MM.1S (cell line): ENCODE data around the gene PRSS33.

Experiments used
- DNase-seq: peaks from one replicate; pipeline ENCODE4 v3.0.0-alpha.2; 2015
- H2AFZ ChIP-seq: fragments of 300-600 bp; sonication (generic); 2 replicates; pipeline ENCODE4 v1.6.0; 2016; ENCODE audit warnings: antibody characterized with exemption, low read length
- H3F3A ChIP-seq: fragments of 300-600 bp; sonication (generic); 2 replicates; pipeline ENCODE4 v1.6.1; 2016; ENCODE audit warnings: mild to moderate bottlenecking, antibody characterized with exemption, low read length, moderate library complexity, mixed read lengths; ENCODE audit not compliant: insufficient read depth
- H3K27ac ChIP-seq: fragments of 300-600 bp; sonication (generic); 2 replicates; pipeline ENCODE4 v1.5.1; 2016; ENCODE audit warnings: mild to moderate bottlenecking, low read length
- H3K27me3 ChIP-seq: fragments of 300-600 bp; sonication (generic); replicated peaks from 2 replicates; pipeline ENCODE4 v1.6.0; 2016; ENCODE audit warnings: low read length; ENCODE audit not compliant: insufficient read depth
- H3K36me3 ChIP-seq: fragments of 300-600 bp; sonication (generic); replicated peaks from 2 replicates; pipeline ENCODE4 v1.6.1; 2016; ENCODE audit warnings: mild to moderate bottlenecking, low read length, mixed read lengths; ENCODE audit not compliant: insufficient read depth
- H3K4me1 ChIP-seq: fragments of 300-600 bp; sonication (generic); 2 replicates; pipeline ENCODE4 v1.6.1; 2016; ENCODE audit warnings: low read length, mixed read lengths
- H3K4me2 ChIP-seq: fragments of 300-600 bp; sonication (generic); 2 replicates; pipeline ENCODE4 v1.6.0; 2016; ENCODE audit warnings: low read depth, low read length
- H3K4me3 ChIP-seq: fragments of 300-600 bp; sonication (generic); 2 replicates; pipeline ENCODE4 v1.5.1; 2016; ENCODE audit warnings: low read length, mixed read lengths
- H3K79me2 ChIP-seq: fragments of 300-600 bp; sonication (generic); 2 replicates; pipeline ENCODE4 v1.6.1; 2016; ENCODE audit warnings: mixed run types, low read length, mixed read lengths
- H3K9ac ChIP-seq: fragments of 300-600 bp; sonication (generic); 2 replicates; pipeline ENCODE4 v1.6.1; 2016; ENCODE audit warnings: low read length, mixed read lengths
- H3K9me2 ChIP-seq: fragments of 300-600 bp; sonication (generic); replicated peaks from 2 replicates; pipeline ENCODE4 v1.6.1; 2016; ENCODE audit warnings: mild to moderate bottlenecking, low read length, mixed read lengths; ENCODE audit not compliant: insufficient read depth
- H3K9me3 ChIP-seq: fragments of 300-600 bp; sonication (generic); replicated peaks from 2 replicates; pipeline ENCODE4 v1.6.1; 2016; ENCODE audit warnings: mild to moderate bottlenecking, low read length, mixed read lengths; ENCODE audit not compliant: insufficient read depth
- H4K20me1 ChIP-seq: fragments of 300-600 bp; sonication (generic); 2 replicates; pipeline ENCODE4 v1.6.1; 2016; ENCODE audit warnings: mild to moderate bottlenecking, low read length, moderate library complexity, mixed read lengths; ENCODE audit not compliant: insufficient read depth
- CTCF ChIP-seq: fragments of 300-600 bp; sonication (generic); IDR thresholded peaks from 2 replicates; pipeline ENCODE4 v1.5.1; 2016; ENCODE audit warnings: antibody characterized with exemption, low read length, mixed read lengths
- EZH2 ChIP-seq: fragments of 300-600 bp; sonication (generic); optimal IDR thresholded peaks from 2 replicates; pipeline ENCODE3; 2017; ENCODE audit warnings: low read depth, mild to moderate bottlenecking, antibody characterized with exemption, low read length, mixed read lengths
- EZH2phosphoT487 ChIP-seq: fragments of 300-600 bp; sonication (generic); IDR thresholded peaks from 2 replicates; pipeline ENCODE4 v1.6.1; 2018; ENCODE audit warnings: antibody characterized with exemption, low read length

Gene PRSS33

GRCh38 chr16:2763173-2763572, 24.2 kb downstream of the PRSS33 start:
- Histone ChIP-seq H3F3A (peaks cover 3% of the 10 kb centered on the region), H3K36me3 (peaks cover 88% of the 10 kb centered on the region), H3K79me2 (peaks cover 100% of the 10 kb centered on the region)

GRCh38 chr16:2762711-2763110, 24.6 kb downstream of the PRSS33 start:
- Histone ChIP-seq H3F3A (peaks cover 2% of the 10 kb centered on the region), H3K4me3 (no peak overlapping the region), H3K4me1 (no peaks in the 10 kb centered on the region), H2AFZ (no peak overlapping the region), H3K9me2 (no peaks in the 10 kb centered on the region), H3K9me3 (no peaks in the 10 kb centered on the region), H3K27me3 (no peaks in the 10 kb centered on the region), H3K79me2 (peaks cover 100% of the 10 kb centered on the region), H3K9ac (no peak overlapping the region), H3K27ac (no peak overlapping the region), H3K4me2 (no peak overlapping the region), H3K36me3 (peaks cover 92% of the 10 kb centered on the region), H4K20me1 (no peaks in the 10 kb centered on the region)
- TF ChIP-seq CTCF (no peak), EZH2phosphoT487 (no peak), EZH2 (no peak)
- DNase-seq, result no peak

More at GRCh38 chr16:2763173-2763572, 24.2 kb downstream of the PRSS33 start:
- Histone ChIP-seq H3K9ac (no peak overlapping the region), H3K27ac (no peak overlapping the region), H4K20me1 (no peaks in the 10 kb centered on the region), H3K27me3 (no peaks in the 10 kb centered on the region), H3K4me1 (no peaks in the 10 kb centered on the region), H2AFZ (no peak overlapping the region), H3K9me2 (no peaks in the 10 kb centered on the region), H3K4me3 (no peak overlapping the region), H3K9me3 (no peaks in the 10 kb centered on the region), H3K4me2 (no peak overlapping the region)
- DNase-seq, result no peak
- TF ChIP-seq EZH2 (no peak), EZH2phosphoT487 (no peak), CTCF (no peak)

GRCh38 chr16:2761886-2762583, 25.3 kb downstream of the PRSS33 start:
- no peak for TF ChIP-seq CTCF
- TF ChIP-seq EZH2phosphoT487, result no peak
- no peak for TF ChIP-seq EZH2
- peaks cover 2% of the 10 kb centered on the region for H3F3A ChIP-seq
- H4K20me1 ChIP-seq, result no peaks in the 10 kb centered on the region; the same call in 1 of the 2 replicates

More at GRCh38 chr16:2761886-2762583, 25.3 kb downstream of the PRSS33 start:
- H3K4me3 ChIP-seq, result no peak overlapping the region
- H3K36me3 ChIP-seq, result peaks cover 94% of the 10 kb centered on the region
- H3K9ac ChIP-seq, result no peak overlapping the region
- H3K27ac ChIP-seq, result no peak overlapping the region
- peaks cover 100% of the 10 kb centered on the region for H3K79me2 ChIP-seq
- no peaks in the 10 kb centered on the region for H3K9me2 ChIP-seq
- no peak overlapping the region for H2AFZ ChIP-seq
- no peaks in the 10 kb centered on the region for H3K9me3 ChIP-seq
- no peak for DNase-seq
- no peaks in the 10 kb centered on the region for H3K4me1 ChIP-seq
- H3K4me2 ChIP-seq, result no peak overlapping the region
- no peaks in the 10 kb centered on the region for H3K27me3 ChIP-seq
